ENCODE data around the gene IQCE.

- TF ChIP-seq POLR2A (IDR thresholded peaks at IDR 0.05; ENCODE audit: low read length) (no peak), GATA1 (IDR thresholded peaks at IDR 0.05; ENCODE audit: low read depth, low read length) (no peak)
Observed at GRCh38 chr7:2513702-2514101, 45.1 kb upstream of the IQCE start.

Measured in erythroblast (primary cell).